GM12878 (cell line): ENCODE data around the gene MTAP. TPM values are rescaled to one million over a fixed set of nuclear protein-coding genes. Genes with fewer than 3 reads are reported as not detected.

ENCODE experiments used
- ATF7 ChIP-seq: fragments of 450-650 bp; IDR thresholded peaks from 2 replicates; pipeline ENCODE4 v1.6.1; 2016; ENCODE audit warnings: low read depth, mild to moderate bottlenecking
- BACH1 ChIP-seq: fragments of 450-650 bp; IDR thresholded peaks from 2 replicates; pipeline ENCODE4 v1.6.1; 2017; ENCODE audit warnings: mild to moderate bottlenecking, borderline replicate concordance
- CEBPB ChIP-seq, 2 experiments: fragments of 150-350 bp in 1 of 2; IDR thresholded peaks; 2 replicates each; pipeline ENCODE4 v1.6.1; 2012 to 2014; ENCODE audit warnings: low read depth in 2 of 2, low read length in 2 of 2, borderline replicate concordance in 1 of 2, inconsistent platforms in 1 of 2
- CHD1 ChIP-seq: IDR thresholded peaks from 2 replicates; pipeline ENCODE4 v1.6.1; 2012; ENCODE audit warnings: low read depth, low read length, improper control_type of control experiment
- DPF2 ChIP-seq: fragments of 450-650 bp; IDR thresholded peaks from 2 replicates; pipeline ENCODE4 v1.6.1; 2017; ENCODE audit warnings: mild to moderate bottlenecking
- HDAC2 ChIP-seq: fragments of 200-600 bp; sonication (generic); IDR thresholded peaks from 2 replicates; pipeline ENCODE4 v1.6.1; 2017
- KAT2A ChIP-seq: conservative IDR thresholded peaks from 2 replicates; pipeline ENCODE4 v1.6.1; 2011; ENCODE audit warnings: low read depth, low read length; ENCODE audit not compliant: control insufficient read depth
- KDM1A ChIP-seq: fragments of 200-600 bp; sonication (generic); IDR thresholded peaks from 2 replicates; pipeline ENCODE4 v1.6.1; 2016; ENCODE audit warnings: borderline replicate concordance
- NFIC ChIP-seq: IDR thresholded peaks from 2 replicates; pipeline ENCODE4 v1.6.1; 2012; ENCODE audit warnings: low read depth, mild to moderate bottlenecking, inconsistent platforms, low read length, moderate library complexity
- NFYA ChIP-seq: IDR thresholded peaks from 2 replicates; pipeline ENCODE4 v1.6.1; 2011; ENCODE audit warnings: low read depth, mild to moderate bottlenecking, low read length, improper control_type of control experiment, borderline replicate concordance
- NR2C2 ChIP-seq: IDR thresholded peaks from 2 replicates; pipeline ENCODE4 v1.6.1; 2011; ENCODE audit warnings: borderline replicate concordance, low read depth; ENCODE audit not compliant: control insufficient read depth, insufficient read length
- NRF1 ChIP-seq: conservative IDR thresholded peaks from 2 replicates; pipeline ENCODE4 v1.6.1; 2011; ENCODE audit warnings: mild to moderate bottlenecking, low read depth, low read length, improper control_type of control experiment
- POU2F2 ChIP-seq: IDR thresholded peaks from 3 replicates; pipeline ENCODE4 v1.6.1; 2011; ENCODE audit warnings: low read depth, mild to moderate bottlenecking, low read length, borderline replicate concordance
- RAD51 ChIP-seq: fragments of 450-650 bp; IDR thresholded peaks from 2 replicates; pipeline ENCODE4 v1.6.1; 2016; ENCODE audit warnings: moderate library complexity, mild to moderate bottlenecking, inconsistent platforms
- RELA ChIP-seq: fragments of 450-650 bp; IDR thresholded peaks from 2 replicates; pipeline ENCODE4 v1.8.0; 2014; ENCODE audit warnings: borderline replicate concordance; ENCODE audit not compliant: partially characterized antibody
- RUNX3 ChIP-seq: IDR thresholded peaks from 2 replicates; pipeline ENCODE4 v1.6.1; 2012; ENCODE audit warnings: low read length, inconsistent platforms
- SMAD1 ChIP-seq: fragments of 450-650 bp; IDR thresholded peaks from 2 replicates; pipeline ENCODE4 v1.6.1; 2018; ENCODE audit warnings: mild to moderate bottlenecking, low read depth; ENCODE audit not compliant: partially characterized antibody
- SMARCA5 ChIP-seq: fragments of 450-650 bp; IDR thresholded peaks from 2 replicates; pipeline ENCODE4 v1.6.1; 2017; ENCODE audit warnings: mild to moderate bottlenecking
- SREBF1 ChIP-seq: IDR thresholded peaks from 2 replicates; pipeline ENCODE4 v1.6.1; 2012; ENCODE audit warnings: mild to moderate bottlenecking, low read length
- TAF1 ChIP-seq: IDR thresholded peaks from 2 replicates; pipeline ENCODE4 v1.6.1; 2011; ENCODE audit warnings: mild to moderate bottlenecking, low read depth, low read length, borderline replicate concordance
- TARDBP ChIP-seq: IDR thresholded peaks from 2 replicates; pipeline ENCODE4 v1.6.1; 2016; ENCODE audit warnings: borderline replicate concordance
- TCF12 ChIP-seq: IDR thresholded peaks from 2 replicates; pipeline ENCODE4 v1.6.1; 2011; ENCODE audit warnings: low read depth, mild to moderate bottlenecking, low read length
- TCF3 ChIP-seq: IDR thresholded peaks from 2 replicates; pipeline ENCODE4 v1.6.1; 2012; ENCODE audit warnings: low read depth, mild to moderate bottlenecking, low read length, borderline replicate concordance; ENCODE audit not compliant: insufficient read depth
- WRNIP1 ChIP-seq: IDR thresholded peaks from 2 replicates; pipeline ENCODE4 v1.6.1; 2011; ENCODE audit warnings: low read depth, low read length, improper control_type of control experiment, borderline replicate concordance
- ZNF274 ChIP-seq: IDR thresholded peaks from one replicate; pipeline ENCODE4 v1.8.0; 2011; ENCODE audit not compliant: insufficient read length, insufficient read depth
- polyA plus RNA-seq, 11 experiments: library from polyadenylated mRNA; depleted of rRNA in 4 of 11; unstranded in 6 of 11; stranded (reverse) in 5 of 11; fragments of >200 nt; fragmentation: Nextera tagmentation in 4 of 11; fragmentation: Illumina TruSeq in 1 of 11; extraction: Ambion mirVana in 4 of 11; extraction: Trizol in 1 of 11; gene quantifications; 1 replicate in 1 of 11; 2 replicates in 10 of 11; pipeline versions ENCODE4 v1.2.1 to v1.2.3, GENCODE V29; 2011 to 2016; ENCODE audit warnings: inconsistent platforms in 2 of 11, missing spikeins in 2 of 11, low read depth in 1 of 11
- total RNA-seq, 4 experiments: library from RNA; depleted of rRNA in 3 of 4; stranded (reverse); fragments of >200 nt in 3 of 4; fragmentation: Illumina TruSeq in 1 of 4; extraction: Trizol in 1 of 4; gene quantifications; 2 replicates each; pipeline versions ENCODE4 v1.2.1 to v1.2.3, GENCODE V29; 2013 to 2021
- TF ChIP-seq, protein P1 (sequence below): fragments of 450-650 bp; formaldehyde crosslinking; IDR thresholded peaks from 2 replicates; pipeline ENCODE4 v1.4.0; 2020; ENCODE audit warnings: mild to moderate bottlenecking, moderate library complexity
- TF ChIP-seq, protein P2 (sequence below): fragments of 450-650 bp; IDR thresholded peaks from 2 replicates; pipeline ENCODE4 v1.6.1; 2016; ENCODE audit warnings: mild to moderate bottlenecking

MTAP gene
- total and polyA plus RNA-seq, 10 of the 15 experiments (the other 5 are each of a cell fraction or from before 2014, with no cell fraction given): 16.4 to 29.9 (median 22.6) TPM

DNA sequence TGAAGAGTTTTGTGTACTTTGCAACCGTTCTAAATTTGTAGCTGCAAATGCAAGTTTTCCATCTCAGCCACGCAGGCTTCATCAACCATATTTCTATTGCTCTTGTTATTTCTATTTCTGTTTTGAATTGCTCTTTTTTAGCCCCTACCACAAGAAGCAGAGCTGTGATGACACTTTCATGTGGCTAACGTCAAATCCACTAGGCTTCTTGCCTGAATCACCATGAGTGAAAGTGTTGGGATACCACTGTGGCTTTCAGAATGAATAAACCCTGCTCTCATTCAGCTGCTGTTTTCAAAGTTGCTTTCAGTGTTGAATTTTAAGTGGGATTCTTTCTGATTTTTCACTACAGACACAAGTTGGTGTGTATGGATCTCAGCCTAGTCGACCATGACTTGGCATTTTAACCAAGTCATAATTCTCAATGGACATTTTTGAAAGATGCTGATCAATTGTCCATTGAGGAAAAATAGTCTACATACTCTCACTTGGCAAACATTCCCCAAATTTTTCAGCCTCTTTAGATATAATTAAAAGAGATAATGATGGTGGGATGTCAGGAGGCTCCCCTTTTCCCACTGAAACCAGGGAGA lies 41.0 kb upstream of the MTAP start (continued):
- TF ChIP-seq POU2F2 (0 out of 3 replicates have a peak, but pooled peaks have one; percentile 24), ZNF274 (no peak), TCF3 (no peak), ATF7 (no peak), KDM1A (no peak), NFIC (peak; percentile 77), NFYA (no peak), RUNX3 (peak; percentile 99), TAF1 (no peak), NR2C2 (no peak), NRF1 (no peak), BACH1 (no peak), SMARCA5 (no peak), TCF12 (peak; percentile 63; the same call in 1 of the 2 replicates), CHD1 (no peak), WRNIP1 (no peak), DPF2 (peak; percentile 71), CEBPB (IDR thresholded peaks at IDR 0.05; ENCODE audit: borderline replicate concordance in 1 of 2, low read depth in 2 of 2, low read length in 2 of 2) (no peak), TARDBP (no peak), RELA (no peak), KAT2A (no peak), SMAD1 (no peak), RAD51 (no peak), SREBF1 (no peak), HDAC2 (no peak)
- TF ChIP-seq, protein P1, sequence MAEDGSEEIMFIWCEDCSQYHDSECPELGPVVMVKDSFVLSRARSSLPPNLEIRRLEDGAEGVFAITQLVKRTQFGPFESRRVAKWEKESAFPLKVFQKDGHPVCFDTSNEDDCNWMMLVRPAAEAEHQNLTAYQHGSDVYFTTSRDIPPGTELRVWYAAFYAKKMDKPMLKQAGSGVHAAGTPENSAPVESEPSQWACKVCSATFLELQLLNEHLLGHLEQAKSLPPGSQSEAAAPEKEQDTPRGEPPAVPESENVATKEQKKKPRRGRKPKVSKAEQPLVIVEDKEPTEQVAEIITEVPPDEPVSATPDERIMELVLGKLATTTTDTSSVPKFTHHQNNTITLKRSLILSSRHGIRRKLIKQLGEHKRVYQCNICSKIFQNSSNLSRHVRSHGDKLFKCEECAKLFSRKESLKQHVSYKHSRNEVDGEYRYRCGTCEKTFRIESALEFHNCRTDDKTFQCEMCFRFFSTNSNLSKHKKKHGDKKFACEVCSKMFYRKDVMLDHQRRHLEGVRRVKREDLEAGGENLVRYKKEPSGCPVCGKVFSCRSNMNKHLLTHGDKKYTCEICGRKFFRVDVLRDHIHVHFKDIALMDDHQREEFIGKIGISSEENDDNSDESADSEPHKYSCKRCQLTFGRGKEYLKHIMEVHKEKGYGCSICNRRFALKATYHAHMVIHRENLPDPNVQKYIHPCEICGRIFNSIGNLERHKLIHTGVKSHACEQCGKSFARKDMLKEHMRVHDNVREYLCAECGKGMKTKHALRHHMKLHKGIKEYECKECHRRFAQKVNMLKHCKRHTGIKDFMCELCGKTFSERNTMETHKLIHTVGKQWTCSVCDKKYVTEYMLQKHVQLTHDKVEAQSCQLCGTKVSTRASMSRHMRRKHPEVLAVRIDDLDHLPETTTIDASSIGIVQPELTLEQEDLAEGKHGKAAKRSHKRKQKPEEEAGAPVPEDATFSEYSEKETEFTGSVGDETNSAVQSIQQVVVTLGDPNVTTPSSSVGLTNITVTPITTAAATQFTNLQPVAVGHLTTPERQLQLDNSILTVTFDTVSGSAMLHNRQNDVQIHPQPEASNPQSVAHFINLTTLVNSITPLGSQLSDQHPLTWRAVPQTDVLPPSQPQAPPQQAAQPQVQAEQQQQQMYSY (CRISPR knock-in tag): no peak
- TF ChIP-seq, protein P2, sequence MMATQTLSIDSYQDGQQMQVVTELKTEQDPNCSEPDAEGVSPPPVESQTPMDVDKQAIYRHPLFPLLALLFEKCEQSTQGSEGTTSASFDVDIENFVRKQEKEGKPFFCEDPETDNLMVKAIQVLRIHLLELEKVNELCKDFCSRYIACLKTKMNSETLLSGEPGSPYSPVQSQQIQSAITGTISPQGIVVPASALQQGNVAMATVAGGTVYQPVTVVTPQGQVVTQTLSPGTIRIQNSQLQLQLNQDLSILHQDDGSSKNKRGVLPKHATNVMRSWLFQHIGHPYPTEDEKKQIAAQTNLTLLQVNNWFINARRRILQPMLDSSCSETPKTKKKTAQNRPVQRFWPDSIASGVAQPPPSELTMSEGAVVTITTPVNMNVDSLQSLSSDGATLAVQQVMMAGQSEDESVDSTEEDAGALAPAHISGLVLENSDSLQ: no peak
